ENCODE results near the gene MVB12B.
"Not testable (repeated sequence)": the region's sequence is repeated elsewhere in the genome, so short reads cannot be mapped to it uniquely, and the experiment has no call there.

DNA sequence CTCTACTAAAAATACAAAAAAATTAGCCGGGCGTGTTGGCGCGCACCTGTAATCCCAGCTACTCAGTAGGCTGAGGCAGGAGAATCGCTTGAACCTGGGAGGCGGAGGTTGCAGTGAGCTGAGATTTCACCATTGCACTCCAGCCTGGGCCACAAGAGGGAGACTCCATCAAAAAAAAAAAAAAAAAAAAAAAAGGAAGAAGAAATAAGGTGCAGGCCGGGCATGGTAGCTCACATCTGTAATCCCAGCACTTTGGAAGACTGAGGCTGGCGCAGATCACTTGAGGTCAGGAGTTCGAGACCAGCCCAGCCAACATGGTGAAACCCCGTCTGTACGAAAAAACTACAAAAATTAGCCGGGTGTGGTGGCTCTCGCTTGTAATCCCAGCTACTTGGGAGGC lies 228.8 kb downstream of the MVB12B start:
- not testable (repeated sequence) for TF ChIP-seq EZH2phosphoT487 (IDR thresholded peaks at IDR 0.05; ENCODE audit: low read depth)
- TF ChIP-seq, protein P1, sequence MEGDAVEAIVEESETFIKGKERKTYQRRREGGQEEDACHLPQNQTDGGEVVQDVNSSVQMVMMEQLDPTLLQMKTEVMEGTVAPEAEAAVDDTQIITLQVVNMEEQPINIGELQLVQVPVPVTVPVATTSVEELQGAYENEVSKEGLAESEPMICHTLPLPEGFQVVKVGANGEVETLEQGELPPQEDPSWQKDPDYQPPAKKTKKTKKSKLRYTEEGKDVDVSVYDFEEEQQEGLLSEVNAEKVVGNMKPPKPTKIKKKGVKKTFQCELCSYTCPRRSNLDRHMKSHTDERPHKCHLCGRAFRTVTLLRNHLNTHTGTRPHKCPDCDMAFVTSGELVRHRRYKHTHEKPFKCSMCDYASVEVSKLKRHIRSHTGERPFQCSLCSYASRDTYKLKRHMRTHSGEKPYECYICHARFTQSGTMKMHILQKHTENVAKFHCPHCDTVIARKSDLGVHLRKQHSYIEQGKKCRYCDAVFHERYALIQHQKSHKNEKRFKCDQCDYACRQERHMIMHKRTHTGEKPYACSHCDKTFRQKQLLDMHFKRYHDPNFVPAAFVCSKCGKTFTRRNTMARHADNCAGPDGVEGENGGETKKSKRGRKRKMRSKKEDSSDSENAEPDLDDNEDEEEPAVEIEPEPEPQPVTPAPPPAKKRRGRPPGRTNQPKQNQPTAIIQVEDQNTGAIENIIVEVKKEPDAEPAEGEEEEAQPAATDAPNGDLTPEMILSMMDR (IDR thresholded peaks at IDR 0.05; ENCODE audit: low read depth, low read length), result not testable (repeated sequence)

All from OCI-LY3 (cell line).